ENCODE measurements around the gene ZNF750. TPM values are rescaled to one million over a fixed set of nuclear protein-coding genes. Genes with fewer than 3 reads are reported as not detected.

Gene ZNF750
- total RNA-seq, 1 experiment from 2014 or later = 0.14 TPM

DNA sequence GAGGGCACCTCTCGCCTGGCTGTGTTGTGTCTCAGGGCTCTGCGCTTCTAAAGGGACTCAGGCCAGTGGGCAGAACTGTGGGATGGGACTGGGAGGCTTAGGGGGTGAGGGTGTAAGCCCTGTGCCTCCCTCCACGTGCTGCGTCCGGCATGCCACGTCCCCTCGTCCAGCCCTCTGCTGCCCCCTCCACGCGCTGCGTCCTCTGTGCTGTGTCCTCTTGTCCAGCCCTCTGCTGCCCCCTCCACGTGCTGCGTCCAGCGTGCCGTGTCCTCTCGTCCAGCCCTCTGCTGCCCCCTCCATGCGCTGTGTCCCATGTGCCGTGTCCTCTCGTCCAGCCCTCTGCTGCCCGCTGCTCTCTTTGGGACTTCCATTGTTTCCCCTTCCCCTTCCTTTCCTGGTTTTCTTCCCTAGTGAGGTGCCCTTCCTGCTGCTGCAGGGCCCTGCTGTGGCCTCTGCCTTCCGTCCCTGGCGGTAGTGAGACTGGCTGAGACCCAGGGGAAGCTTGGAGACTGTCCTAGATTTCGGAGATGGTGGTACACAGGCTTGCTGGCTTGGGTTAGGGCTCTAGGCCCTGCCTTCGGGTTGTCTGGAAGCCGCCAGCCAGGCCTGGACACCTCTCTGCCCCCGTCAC lies 6.4 kb upstream of the ZNF750 start:
- Mint-ChIP-seq H3K4me1 (ENCODE audit: low read depth, unreplicated experiment) (no peaks in the 10 kb centered on the region), H3K4me3 (ENCODE audit: unreplicated experiment) (no peak overlapping the region), H3K9me3 (ENCODE audit: unreplicated experiment) (no peaks in the 10 kb centered on the region), H3K27ac (ENCODE audit: unreplicated experiment) (no peak overlapping the region), H3K27me3 (ENCODE audit: insufficient read depth, unreplicated experiment) (no peaks in the 10 kb centered on the region), H3K36me3 (ENCODE audit: insufficient read depth, unreplicated experiment) (peaks cover 17% of the 10 kb centered on the region)
- DNase-seq = no peak
- BruUV-seq (replicated peaks) = no TSS peak
- intact Hi-C loops (cut with micrococcal nuclease; ENCODE audit: unreplicated experiment) = no loop called here
- no peak for TF ChIP-seq CTCF (IDR thresholded peaks at IDR 0.05; ENCODE audit: insufficient read depth in 1 of 2, low read depth in 1 of 2, low read length in 1 of 2, severe bottlenecking in 1 of 2, unreplicated experiment in 1 of 2)
- POLR2A ChIA-PET = no interaction called here
- H3K4me3 ChIP-seq (ENCODE audit: low read depth, low read length) = no peak overlapping the region
- CTCF ChIA-PET = no interaction called here
- peaks cover 2% of the 10 kb centered on the region; the same call in 1 of the 2 replicates for H3K36me3 ChIP-seq (ENCODE audit: control insufficient read depth, insufficient read depth, low read length)
- H3K9me3 ChIP-seq = no peaks in the 10 kb centered on the region; the same call in 1 of the 2 replicates
- H3K27me3 ChIP-seq (replicated peaks; ENCODE audit: control insufficient read depth, insufficient read depth, low read length) = no peaks in the 10 kb centered on the region
- no peaks in the 10 kb centered on the region for H3K4me1 ChIP-seq

- no TSS peak for BruUV-seq (replicated peaks)
- intact Hi-C loops (cut with micrococcal nuclease; ENCODE audit: unreplicated experiment) = no loop called here
Observed at GRCh38 chr17:82845163-82845807, 5.5 kb upstream of the ZNF750 start.

DNA sequence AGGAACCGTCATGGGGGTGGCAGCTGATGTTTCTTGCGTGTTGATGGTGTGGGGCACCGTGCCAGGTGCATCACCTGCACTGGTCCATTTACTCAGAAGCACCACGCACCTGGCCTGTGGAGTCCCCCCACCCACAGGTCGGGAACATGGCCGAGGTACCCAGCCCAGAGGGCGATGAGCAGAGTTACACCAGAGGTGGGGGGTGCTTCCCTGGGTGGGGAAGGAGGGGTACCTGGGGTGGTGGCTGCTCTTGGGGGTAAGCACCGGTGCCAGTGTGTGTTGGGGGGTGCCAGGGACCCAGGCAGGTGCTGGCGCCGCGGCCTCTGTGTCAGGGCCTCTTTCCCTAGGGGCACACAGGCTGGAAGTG lies 5.0 kb upstream of the ZNF750 start:
- Mint-ChIP-seq H3K27ac (ENCODE audit: unreplicated experiment) (no peak overlapping the region), H3K4me1 (ENCODE audit: low read depth, unreplicated experiment) (no peaks in the 10 kb centered on the region), H3K36me3 (ENCODE audit: insufficient read depth, unreplicated experiment) (peaks cover 19% of the 10 kb centered on the region), H3K27me3 (ENCODE audit: insufficient read depth, unreplicated experiment) (no peaks in the 10 kb centered on the region), H3K9me3 (ENCODE audit: unreplicated experiment) (no peaks in the 10 kb centered on the region), H3K4me3 (ENCODE audit: unreplicated experiment) (no peak overlapping the region)
- BruUV-seq (replicated peaks) = no TSS peak
- DNase-seq = no peak
- POLR2A ChIA-PET = no interaction called here
- CTCF ChIA-PET = no interaction called here
- TF ChIP-seq CTCF (IDR thresholded peaks at IDR 0.05; ENCODE audit: insufficient read depth in 1 of 2, low read depth in 1 of 2, low read length in 1 of 2, severe bottlenecking in 1 of 2, unreplicated experiment in 1 of 2) = no peak
- Histone ChIP-seq H3K4me1 (no peaks in the 10 kb centered on the region), H3K4me3 (ENCODE audit: low read depth, low read length) (no peak overlapping the region), H3K27me3 (replicated peaks; ENCODE audit: control insufficient read depth, insufficient read depth, low read length) (no peaks in the 10 kb centered on the region), H3K9me3 (no peaks in the 10 kb centered on the region; the same call in 1 of the 2 replicates), H3K36me3 (ENCODE audit: control insufficient read depth, insufficient read depth, low read length) (peaks cover 2% of the 10 kb centered on the region; the same call in 1 of the 2 replicates)
- intact Hi-C loops (cut with micrococcal nuclease; ENCODE audit: unreplicated experiment) = no loop called here

More at GRCh38 chr17:82845163-82845807, 5.5 kb upstream of the ZNF750 start:
- no peaks in the 10 kb centered on the region for H3K4me1 Mint-ChIP-seq (ENCODE audit: low read depth, unreplicated experiment)
- no peaks in the 10 kb centered on the region for H3K9me3 Mint-ChIP-seq (ENCODE audit: unreplicated experiment)
- ChIA-PET POLR2A (no interaction called here), CTCF (no interaction called here)
- H3K27me3 Mint-ChIP-seq (ENCODE audit: insufficient read depth, unreplicated experiment) = no peaks in the 10 kb centered on the region
- TF ChIP-seq CTCF (IDR thresholded peaks at IDR 0.05; ENCODE audit: insufficient read depth in 1 of 2, low read depth in 1 of 2, low read length in 1 of 2, severe bottlenecking in 1 of 2, unreplicated experiment in 1 of 2) = no peak
- no peak overlapping the region for H3K4me3 Mint-ChIP-seq (ENCODE audit: unreplicated experiment)
- H3K27ac Mint-ChIP-seq (ENCODE audit: unreplicated experiment) = no peak overlapping the region
- no peaks in the 10 kb centered on the region; the same call in 1 of the 2 replicates for H3K9me3 ChIP-seq
- H3K4me1 ChIP-seq = no peaks in the 10 kb centered on the region
- H3K27me3 ChIP-seq (replicated peaks; ENCODE audit: control insufficient read depth, insufficient read depth, low read length) = no peaks in the 10 kb centered on the region
- H3K36me3 Mint-ChIP-seq (ENCODE audit: insufficient read depth, unreplicated experiment) = peaks cover 17% of the 10 kb centered on the region
- no peak for DNase-seq
- no peak overlapping the region for H3K4me3 ChIP-seq (ENCODE audit: low read depth, low read length)
- H3K36me3 ChIP-seq (ENCODE audit: control insufficient read depth, insufficient read depth, low read length) = peaks cover 2% of the 10 kb centered on the region; the same call in 1 of the 2 replicates
